KMS-11 (cell line): ENCODE measurements around the gene NR0B1.

Source experiments
- H2AFZ ChIP-seq: fragments of 200-600 bp; sonication (generic); 2 replicates; pipeline ENCODE4 v1.6.1; 2016; ENCODE audit warnings: antibody characterized with exemption, mixed run types, low read depth
- H3K27ac ChIP-seq: fragments of 200-600 bp; sonication (generic); 2 replicates; pipeline ENCODE4 v1.6.1; 2016; ENCODE audit warnings: mild to moderate bottlenecking, mixed run types
- H3K27me3 ChIP-seq: fragments of 200-600 bp; sonication (generic); 2 replicates; pipeline ENCODE4 v1.6.1; 2017; ENCODE audit warnings: mild to moderate bottlenecking, low read depth, mixed run types, moderate library complexity; ENCODE audit not compliant: insufficient read depth
- H3K36me3 ChIP-seq: fragments of 200-600 bp; sonication (generic); 2 replicates; pipeline ENCODE4 v1.6.1; 2017; ENCODE audit warnings: mild to moderate bottlenecking, mixed run types; ENCODE audit not compliant: insufficient read depth
- H3K4me1 ChIP-seq: fragments of 200-600 bp; sonication (generic); 2 replicates; pipeline ENCODE4 v1.6.1; 2016; ENCODE audit warnings: mild to moderate bottlenecking, low read depth, mixed run types; ENCODE audit not compliant: poor library complexity, severe bottlenecking
- H3K4me2 ChIP-seq: fragments of 200-600 bp; sonication (generic); 2 replicates; pipeline ENCODE4 v1.7.0; 2016; ENCODE audit warnings: mild to moderate bottlenecking, mixed run types
- H3K4me3 ChIP-seq: fragments of 200-600 bp; sonication (generic); IDR thresholded peaks from 2 replicates; pipeline ENCODE4 v1.6.1; 2017; ENCODE audit warnings: low read depth, low read length, mixed read lengths; ENCODE audit not compliant: insufficient read depth
- H3K79me2 ChIP-seq: fragments of 200-600 bp; sonication (generic); 2 replicates; pipeline ENCODE4 v1.6.1; 2016; ENCODE audit warnings: low read depth, mixed run types; ENCODE audit not compliant: insufficient read depth
- H3K9ac ChIP-seq: fragments of 200-600 bp; sonication (generic); 2 replicates; pipeline ENCODE4 v1.6.1; 2016; ENCODE audit warnings: mild to moderate bottlenecking, mixed run types
- H4K20me1 ChIP-seq: fragments of 200-600 bp; sonication (generic); 2 replicates; pipeline ENCODE4 v1.6.1; 2016; ENCODE audit warnings: mild to moderate bottlenecking, mixed run types; ENCODE audit not compliant: insufficient read depth
- TF ChIP-seq, protein P1 (sequence below): fragments of 200-600 bp; sonication (generic); conservative IDR thresholded peaks from 2 replicates; pipeline ENCODE4 v1.6.1; 2017; ENCODE audit warnings: low read depth, mild to moderate bottlenecking, antibody characterized with exemption, low read length, moderate library complexity, mixed read lengths

NR0B1 gene

DNA sequence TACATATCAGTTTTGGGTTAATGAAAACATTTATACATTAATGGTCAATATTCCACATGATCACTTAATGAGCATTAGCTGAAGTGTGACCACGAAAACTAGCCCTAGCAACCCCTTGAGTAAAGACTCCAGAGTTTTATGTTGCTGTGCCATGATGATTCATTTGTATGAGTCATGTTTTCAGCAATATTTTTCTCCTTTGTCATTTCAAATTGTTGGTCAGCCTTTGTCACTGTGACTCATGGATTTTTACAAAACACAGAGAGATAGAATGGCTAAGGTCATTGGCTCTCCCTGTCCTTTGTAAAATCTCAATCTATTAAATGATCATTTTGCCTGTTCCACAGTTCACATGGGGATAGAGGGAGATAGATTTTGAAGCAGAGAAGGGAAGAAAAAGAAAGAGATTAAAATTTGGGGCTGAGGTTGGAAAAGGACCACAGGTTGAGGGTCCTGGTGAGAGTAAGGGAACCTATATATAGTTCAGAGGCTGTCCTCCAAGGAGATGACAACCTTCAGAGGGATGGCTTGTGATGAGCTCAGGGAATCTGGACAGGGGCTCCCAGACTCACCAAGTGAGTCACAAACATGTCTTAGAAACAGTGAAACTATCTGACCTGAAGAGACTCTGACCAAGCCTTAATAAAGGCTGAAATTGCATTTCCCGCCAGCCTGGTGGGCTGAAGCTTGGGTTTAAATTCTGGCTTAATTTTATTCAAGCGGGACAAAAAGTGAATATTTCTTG, 25.6 kb downstream of the NR0B1 start:
- H4K20me1 ChIP-seq: no peaks in the 10 kb centered on the region
- no peaks in the 10 kb centered on the region for H3K79me2 ChIP-seq
- H3K4me2 ChIP-seq: no peak overlapping the region
- no peaks in the 10 kb centered on the region for H3K4me1 ChIP-seq
- no peak overlapping the region for H2AFZ ChIP-seq
- no peaks in the 10 kb centered on the region for H3K36me3 ChIP-seq
- TF ChIP-seq, protein P1, sequence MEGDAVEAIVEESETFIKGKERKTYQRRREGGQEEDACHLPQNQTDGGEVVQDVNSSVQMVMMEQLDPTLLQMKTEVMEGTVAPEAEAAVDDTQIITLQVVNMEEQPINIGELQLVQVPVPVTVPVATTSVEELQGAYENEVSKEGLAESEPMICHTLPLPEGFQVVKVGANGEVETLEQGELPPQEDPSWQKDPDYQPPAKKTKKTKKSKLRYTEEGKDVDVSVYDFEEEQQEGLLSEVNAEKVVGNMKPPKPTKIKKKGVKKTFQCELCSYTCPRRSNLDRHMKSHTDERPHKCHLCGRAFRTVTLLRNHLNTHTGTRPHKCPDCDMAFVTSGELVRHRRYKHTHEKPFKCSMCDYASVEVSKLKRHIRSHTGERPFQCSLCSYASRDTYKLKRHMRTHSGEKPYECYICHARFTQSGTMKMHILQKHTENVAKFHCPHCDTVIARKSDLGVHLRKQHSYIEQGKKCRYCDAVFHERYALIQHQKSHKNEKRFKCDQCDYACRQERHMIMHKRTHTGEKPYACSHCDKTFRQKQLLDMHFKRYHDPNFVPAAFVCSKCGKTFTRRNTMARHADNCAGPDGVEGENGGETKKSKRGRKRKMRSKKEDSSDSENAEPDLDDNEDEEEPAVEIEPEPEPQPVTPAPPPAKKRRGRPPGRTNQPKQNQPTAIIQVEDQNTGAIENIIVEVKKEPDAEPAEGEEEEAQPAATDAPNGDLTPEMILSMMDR: no peak
- H3K4me3 ChIP-seq: no peak overlapping the region
- H3K27me3 ChIP-seq: no peaks in the 10 kb centered on the region
- no peak overlapping the region for H3K27ac ChIP-seq
- H3K9ac ChIP-seq: no peak overlapping the region

DNA sequence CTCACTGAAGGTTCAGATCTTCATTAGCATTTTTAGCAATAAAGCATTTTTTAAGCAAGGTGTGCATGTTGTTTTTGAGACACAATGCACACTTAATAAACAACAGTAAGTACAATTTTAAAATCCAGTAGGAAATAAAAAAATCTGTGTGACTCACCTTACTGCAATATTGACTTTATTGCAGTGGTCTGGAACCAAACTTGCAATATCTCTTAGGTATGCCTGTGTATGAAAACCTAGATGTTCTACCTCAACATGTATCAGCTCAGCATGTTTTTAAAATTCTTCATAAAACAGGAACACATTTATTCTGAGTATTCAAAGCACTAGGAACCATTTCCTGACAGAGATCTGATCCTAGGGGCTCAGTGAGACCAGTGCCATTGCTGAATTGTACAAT, 26.7 kb downstream of the NR0B1 start:
- H3K36me3 ChIP-seq: no peaks in the 10 kb centered on the region
- H3K4me1 ChIP-seq: no peaks in the 10 kb centered on the region
- H3K27ac ChIP-seq: no peak overlapping the region
- H3K4me2 ChIP-seq: no peak overlapping the region
- no peak overlapping the region for H3K4me3 ChIP-seq
- no peaks in the 10 kb centered on the region for H3K79me2 ChIP-seq
- H2AFZ ChIP-seq: no peak overlapping the region
- H3K27me3 ChIP-seq: no peaks in the 10 kb centered on the region
- no peaks in the 10 kb centered on the region for H4K20me1 ChIP-seq
- H3K9ac ChIP-seq: no peak overlapping the region
- TF ChIP-seq, protein P1: no peak

DNA sequence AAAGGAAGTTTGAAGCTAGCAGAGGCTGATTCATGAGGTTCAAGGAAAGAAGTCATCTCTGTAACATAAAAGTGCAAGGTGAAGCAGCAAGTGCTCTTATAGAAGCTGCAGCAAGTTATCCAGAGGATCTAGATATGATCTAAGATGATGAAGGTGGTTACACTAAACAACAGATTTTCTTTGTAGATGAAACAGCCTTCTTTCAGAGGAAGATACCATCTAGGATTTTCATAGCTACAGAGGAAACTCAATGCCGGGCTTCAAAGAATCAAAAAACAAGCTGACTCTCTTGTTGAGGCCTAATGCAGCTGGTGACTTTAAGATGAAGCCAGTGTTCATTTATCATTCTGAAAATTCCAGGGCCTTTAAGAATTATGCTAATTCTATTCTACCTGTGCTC, 28.8 kb downstream of the NR0B1 start:
- no peak overlapping the region for H3K27ac ChIP-seq
- no peaks in the 10 kb centered on the region for H3K4me1 ChIP-seq
- H3K36me3 ChIP-seq: no peaks in the 10 kb centered on the region
- no peak overlapping the region for H3K9ac ChIP-seq
- H3K79me2 ChIP-seq: no peaks in the 10 kb centered on the region
- no peak overlapping the region for H3K4me3 ChIP-seq
- no peak overlapping the region for H3K4me2 ChIP-seq
- no peaks in the 10 kb centered on the region for H4K20me1 ChIP-seq
- H3K27me3 ChIP-seq: no peaks in the 10 kb centered on the region
- no peak overlapping the region for H2AFZ ChIP-seq
- TF ChIP-seq, protein P1: no peak

DNA sequence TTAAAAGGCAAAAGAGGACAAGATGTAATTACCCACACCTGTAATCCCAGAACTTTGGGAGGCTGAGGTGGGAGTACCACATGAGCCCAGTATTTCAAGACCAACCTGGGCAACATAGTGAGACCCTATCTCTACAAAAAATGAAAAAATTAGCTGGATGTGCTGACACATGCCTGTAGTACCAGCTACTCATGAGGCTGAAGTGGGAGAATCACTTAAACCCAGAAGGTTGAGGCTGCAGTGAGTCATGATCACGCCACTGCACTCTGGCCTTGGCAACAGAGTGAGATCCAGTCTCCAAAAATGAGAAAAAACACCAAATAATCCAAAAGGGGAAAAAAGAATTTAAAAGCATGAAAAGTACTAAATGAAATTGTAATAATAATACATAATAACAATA, 30.8 kb downstream of the NR0B1 start:
- H3K79me2 ChIP-seq: no peaks in the 10 kb centered on the region
- no peak overlapping the region for H2AFZ ChIP-seq
- H4K20me1 ChIP-seq: no peaks in the 10 kb centered on the region
- no peak overlapping the region for H3K27ac ChIP-seq
- H3K4me2 ChIP-seq: no peak overlapping the region
- H3K4me3 ChIP-seq: no peak overlapping the region
- H3K36me3 ChIP-seq: no peaks in the 10 kb centered on the region
- H3K4me1 ChIP-seq: no peaks in the 10 kb centered on the region
- TF ChIP-seq, protein P1: no peak
- no peaks in the 10 kb centered on the region for H3K27me3 ChIP-seq
- no peak overlapping the region for H3K9ac ChIP-seq
